Hepatocyte (in vitro differentiated cells): Measurements from ENCODE around the gene ANKRD35. TPM values are rescaled to one million over a fixed set of nuclear protein-coding genes. Genes with fewer than 3 reads are reported as not detected.
A peak's percentile ranks its signal among the peaks of the same experiment; 100 is the strongest.
"Not testable (repeated sequence)": the region's sequence is repeated elsewhere in the genome, so short reads cannot be mapped to it uniquely, and the experiment has no call there.

Experiments used
- DNase-seq: peaks from one replicate; pipeline ENCODE4 v3.0.0-alpha.2; 2016; ENCODE audit warnings: low spot score
- H2AFZ ChIP-seq: fragments of 200-600 bp; sonication (generic); 2 replicates; pipeline ENCODE4 v1.6.0; 2016; ENCODE audit warnings: antibody characterized with exemption, mild to moderate bottlenecking
- H3K27ac ChIP-seq: fragments of 200-600 bp; sonication (generic); 2 replicates; pipeline ENCODE4 v1.5.1; 2016; ENCODE audit warnings: mild to moderate bottlenecking
- H3K27me3 ChIP-seq: fragments of 200-600 bp; sonication (generic); 2 replicates; pipeline ENCODE4 v1.6.1; 2016
- H3K36me3 ChIP-seq: fragments of 200-600 bp; sonication (generic); replicated peaks from 2 replicates; pipeline ENCODE4 v1.5.1; 2016; ENCODE audit warnings: low read depth; ENCODE audit not compliant: insufficient read depth
- H3K4me1 ChIP-seq: fragments of 200-600 bp; sonication (generic); 2 replicates; pipeline ENCODE4 v1.5.1; 2016; ENCODE audit warnings: mild to moderate bottlenecking, moderate library complexity; ENCODE audit not compliant: insufficient read depth
- H3K4me2 ChIP-seq: fragments of 200-600 bp; sonication (generic); 2 replicates; pipeline ENCODE4 v1.6.0; 2016
- H3K4me3 ChIP-seq: fragments of 200-600 bp; sonication (generic); 2 replicates; pipeline ENCODE4 v1.5.1; 2016; ENCODE audit warnings: mild to moderate bottlenecking
- H3K79me2 ChIP-seq: fragments of 200-600 bp; sonication (generic); 2 replicates; pipeline ENCODE4 v1.6.0; 2017; ENCODE audit warnings: mild to moderate bottlenecking
- H3K9me2 ChIP-seq: fragments of 200-600 bp; sonication (generic); replicated peaks from 2 replicates; pipeline ENCODE4 v1.6.0; 2017; ENCODE audit warnings: mild to moderate bottlenecking; ENCODE audit not compliant: insufficient read depth
- H3K9me3 ChIP-seq: fragments of 200-600 bp; sonication (generic); 2 replicates; pipeline ENCODE4 v1.5.1; 2016; ENCODE audit warnings: low read depth, mild to moderate bottlenecking
- H4K20me1 ChIP-seq: fragments of 200-600 bp; sonication (generic); 2 replicates; pipeline ENCODE4 v1.6.0; 2016; ENCODE audit warnings: mild to moderate bottlenecking; ENCODE audit not compliant: insufficient read depth, poor library complexity, severe bottlenecking
- CTCF ChIP-seq: fragments of 200-600 bp; sonication (generic); IDR thresholded peaks from 2 replicates; pipeline ENCODE4 v1.5.1; 2016; ENCODE audit warnings: antibody characterized with exemption, mild to moderate bottlenecking; ENCODE audit not compliant: poor library complexity
- EZH2 ChIP-seq: fragments of 200-600 bp; sonication (generic); IDR thresholded peaks from 2 replicates; pipeline ENCODE4 v1.6.1; 2016; ENCODE audit warnings: antibody characterized with exemption, mild to moderate bottlenecking, borderline replicate concordance
- EZH2phosphoT487 ChIP-seq: fragments of 200-600 bp; sonication (generic); IDR thresholded peaks from one replicate; pipeline ENCODE4 v1.6.1; 2018; ENCODE audit warnings: antibody characterized with exemption, mild to moderate bottlenecking, low read depth, moderate library complexity; ENCODE audit not compliant: unreplicated experiment, severe bottlenecking
- WGBS: methylation state at CpG from one replicate; pipeline ENCODE4 v1.1.6; 2016; ENCODE audit warnings: low lambda C conversion rate; ENCODE audit errors: missing lambda C conversion rate; 5-methylcytosine and 5-hydroxymethylcytosine counted together
- polyA plus RNA-seq: library from polyadenylated mRNA; unstranded; fragments of >200 nt; fragmentation: Nextera tagmentation; extraction: Ambion mirVana; gene quantifications from 2 replicates; pipeline ENCODE4 v1.2.1, GENCODE V29; 2016
- total RNA-seq: library from RNA; depleted of rRNA; stranded (reverse); fragments of >200 nt; gene quantifications from 2 replicates; pipeline ENCODE4 v1.2.3, GENCODE V29; 2014

The ANKRD35 gene
- total RNA-seq (0.43 and 0.76 TPM in 2 replicates), polyA plus RNA-seq (2.2 and 2.4 TPM in 2 replicates)

- Histone ChIP-seq H3K9me2 (no peaks in the 10 kb centered on the region), H3K36me3 (no peaks in the 10 kb centered on the region), H3K79me2 (no peaks in the 10 kb centered on the region), H3K27ac (no peak within 1 kb of the TSS), H3K9me3 (no peaks in the 10 kb centered on the region), H3K4me1 (peaks cover 4% of the 10 kb centered on the region), H2AFZ (peak within 1 kb of the TSS; percentile 73), H4K20me1 (no peaks in the 10 kb centered on the region), H3K4me2 (peak within 1 kb of the TSS; percentile 85), H3K4me3 (peak within 1 kb of the TSS; percentile 65), H3K27me3 (peaks cover 20% of the 10 kb centered on the region)
- peak; percentile 90 for DNase-seq
- 7% methylated on average over 3 of the region's 36 CpGs for WGBS
- no peak for TF ChIP-seq EZH2
- no peak for TF ChIP-seq CTCF
- no peak for TF ChIP-seq EZH2phosphoT487
These were observed at the start of gene ANKRD35 for GRCh38 chr1:145885738-145886287. Gene ANKRD35 (minus strand): TSS chr1:145885866. CDS start chr1:145885758, 108 bp downstream.

GRCh38 chr1:145932522-145933009, 46.9 kb upstream of the ANKRD35 start:
- 29% methylated on average over 9 of the region's 9 CpGs for WGBS
- not testable (repeated sequence) for H3K4me3 ChIP-seq, H3K9me3 ChIP-seq, H3K79me2 ChIP-seq, H3K27me3 ChIP-seq, DNase-seq, H3K9me2 ChIP-seq, H4K20me1 ChIP-seq, H3K4me2 ChIP-seq, H3K36me3 ChIP-seq, H3K4me1 ChIP-seq
- H2AFZ ChIP-seq, result peak overlapping the region; percentile 29
- peak overlapping the region; percentile 69 for H3K27ac ChIP-seq

- WGBS, result 75% methylated on average over 20 of the region's 20 CpGs
- H3K36me3 ChIP-seq, result peaks cover 4% of the 10 kb centered on the region
- H3K9me2 ChIP-seq, result no peaks in the 10 kb centered on the region
- H3K27ac ChIP-seq, result peak overlapping the region; percentile 95
- TF ChIP-seq EZH2 (no peak), EZH2phosphoT487 (no peak), CTCF (no peak)
- no peaks in the 10 kb centered on the region for H4K20me1 ChIP-seq
- H3K4me1 ChIP-seq, result peaks cover 12% of the 10 kb centered on the region
- H3K9me3 ChIP-seq, result no peaks in the 10 kb centered on the region
- H2AFZ ChIP-seq, result peak overlapping the region; percentile 67
- H3K79me2 ChIP-seq, result peaks cover 12% of the 10 kb centered on the region
- no peaks in the 10 kb centered on the region for H3K27me3 ChIP-seq
- peak overlapping the region; percentile 72 for H3K4me2 ChIP-seq
- peak overlapping the region; percentile 31 for H3K4me3 ChIP-seq
- no peak for DNase-seq
These were observed 42.4 kb upstream of the ANKRD35 start for GRCh38 chr1:145927916-145928643.
